Stimulated activated CD4-positive, alpha-beta T cell treated with anti-CD3 and anti-CD28 coated beads, Interleukin-2, amount 100 ng/mL, for 4 hours (primary cell): ENCODE results near the gene LDB3.

Source experiments
- DNase-seq: peaks from one replicate; pipeline ENCODE4 v3.0.0-alpha.2; 2020; ENCODE audit warnings: low read depth

Gene LDB3

GRCh38 chr10:86651631-86652331, 16.5 kb upstream of the LDB3 start:
- no peak for DNase-seq

- DNase-seq = no peak
These were observed 15.7 kb upstream of the LDB3 start for GRCh38 chr10:86652361-86653202.

GRCh38 chr10:86653379-86653778, 14.9 kb upstream of the LDB3 start:
- no peak for DNase-seq

DNA sequence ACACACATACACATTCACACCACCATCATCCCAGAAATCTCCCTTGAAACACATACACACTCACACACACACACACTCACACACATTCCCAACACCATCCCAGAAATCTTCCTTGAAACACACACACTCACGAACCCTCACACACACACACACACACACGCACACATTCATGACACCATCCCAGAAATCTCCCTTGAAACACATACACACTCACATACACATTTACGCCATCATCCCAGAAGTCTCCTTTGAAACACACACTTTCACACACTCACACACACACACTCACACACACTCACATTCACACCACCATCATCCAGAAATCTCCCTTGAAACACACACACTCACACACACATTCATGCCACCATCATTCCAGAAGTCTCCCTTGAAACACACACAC, 14.3 kb upstream of the LDB3 start:
- no peak for DNase-seq

DNA sequence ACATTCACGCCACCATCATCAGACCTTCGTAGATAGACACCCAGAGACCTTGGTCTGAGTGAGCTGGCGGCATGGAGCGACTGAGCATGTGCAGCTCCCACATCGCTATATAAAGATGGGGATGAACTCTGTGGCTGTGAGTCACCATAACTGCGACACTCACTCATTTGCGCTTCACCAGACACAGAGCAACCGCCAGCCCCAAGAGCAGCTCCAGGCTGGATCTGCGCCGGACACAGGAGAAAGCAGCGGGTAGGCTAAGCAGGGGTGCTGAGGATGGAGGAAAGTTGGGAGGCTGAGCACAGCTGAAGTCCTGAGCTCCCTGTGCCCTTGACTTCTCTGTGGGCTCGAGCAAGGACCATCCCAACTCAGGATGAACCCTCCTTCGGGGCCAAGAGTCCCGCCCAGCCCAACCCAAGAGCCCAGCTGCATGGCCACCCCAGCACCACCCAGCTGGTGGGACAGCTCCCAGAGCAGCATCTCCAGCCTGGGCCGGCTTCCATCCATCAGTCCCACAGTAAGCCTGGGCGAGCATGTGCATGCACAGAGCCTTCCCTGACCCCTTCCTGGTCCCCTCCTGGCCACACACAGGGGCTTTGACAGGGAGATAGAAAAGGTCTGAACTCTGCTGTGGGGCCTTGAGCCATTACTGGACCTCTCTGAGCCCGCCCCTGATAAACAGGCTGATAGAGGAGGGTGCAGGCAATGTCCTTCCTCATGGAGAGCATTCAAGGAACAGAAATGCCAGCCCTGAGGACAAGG, 13.7 kb upstream of the LDB3 start, which contains the start of gene OPN4:
OPN4 (plus strand) TSS at position 137 of the 762 bp plus-strand sequence; CDS start at position 374, 237 bp downstream.
- DNase-seq = no peak

DNA sequence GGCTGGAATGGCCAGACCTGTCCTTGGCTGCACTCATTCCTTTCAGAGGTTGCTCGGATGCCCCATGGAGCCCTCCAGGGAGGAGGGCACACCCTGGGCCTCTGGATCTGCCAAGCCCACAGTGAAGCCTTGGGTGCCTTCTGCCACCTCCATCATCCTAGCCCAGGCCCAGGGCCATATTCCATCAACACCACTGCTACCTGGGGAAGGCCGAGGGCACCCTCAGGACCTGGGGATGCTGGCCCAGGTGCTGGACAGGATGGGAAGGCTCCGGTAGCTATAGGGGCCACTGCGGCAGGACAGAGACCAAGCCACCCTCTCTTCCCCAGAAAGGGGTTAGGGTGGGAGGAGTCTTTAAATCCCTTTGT, 13.2 kb upstream of the LDB3 start:
- DNase-seq = no peak

DNA sequence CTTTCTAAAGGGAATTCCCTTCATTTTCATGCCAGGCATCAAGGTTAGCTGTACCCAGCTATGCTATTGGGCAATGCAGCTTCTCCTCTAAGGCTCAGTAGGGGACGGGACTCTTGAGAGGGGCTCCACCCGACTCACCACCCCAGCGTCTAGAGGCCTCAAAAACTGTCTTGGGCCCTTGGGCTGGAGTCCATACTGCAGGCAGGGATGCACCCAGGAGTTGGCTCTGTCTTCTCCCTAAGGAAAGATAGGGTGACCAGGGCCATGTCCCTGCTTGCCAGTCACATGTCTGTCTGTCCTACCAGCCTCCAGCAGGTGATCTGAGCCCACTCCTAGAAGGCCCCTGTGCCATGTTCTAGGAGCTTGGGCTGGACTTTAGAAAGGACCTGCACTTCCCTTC, 12.7 kb upstream of the LDB3 start:
- DNase-seq = no peak

GRCh38 chr10:86657011-86657395, 11.3 kb upstream of the LDB3 start:
- no peak for DNase-seq

- no peak for DNase-seq
These were observed 10.8 kb upstream of the LDB3 start for GRCh38 chr10:86657396-86658011.

GRCh38 chr10:86658261-86658741, 10.0 kb upstream of the LDB3 start:
- DNase-seq = no peak

DNA sequence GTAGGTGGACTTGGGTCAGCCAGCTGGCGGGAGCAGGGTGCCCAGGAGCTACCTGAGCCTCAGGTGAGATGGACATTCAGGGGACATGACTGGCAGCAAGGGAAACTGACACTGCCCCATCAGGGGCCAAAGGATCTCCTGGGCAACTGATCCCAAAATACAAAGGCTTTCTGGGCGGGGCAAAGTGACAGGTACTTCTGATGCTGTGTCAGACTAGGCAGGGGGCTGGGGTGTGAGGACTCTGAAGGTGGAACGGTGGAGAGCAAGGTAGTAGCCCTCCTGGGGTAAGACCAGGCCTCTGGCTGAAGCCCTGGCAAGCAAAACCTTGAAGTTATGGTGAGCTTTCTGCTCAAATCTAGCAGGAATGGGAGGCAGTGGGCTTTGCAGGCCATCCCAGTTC, 9.6 kb upstream of the LDB3 start:
- DNase-seq = no peak

DNA sequence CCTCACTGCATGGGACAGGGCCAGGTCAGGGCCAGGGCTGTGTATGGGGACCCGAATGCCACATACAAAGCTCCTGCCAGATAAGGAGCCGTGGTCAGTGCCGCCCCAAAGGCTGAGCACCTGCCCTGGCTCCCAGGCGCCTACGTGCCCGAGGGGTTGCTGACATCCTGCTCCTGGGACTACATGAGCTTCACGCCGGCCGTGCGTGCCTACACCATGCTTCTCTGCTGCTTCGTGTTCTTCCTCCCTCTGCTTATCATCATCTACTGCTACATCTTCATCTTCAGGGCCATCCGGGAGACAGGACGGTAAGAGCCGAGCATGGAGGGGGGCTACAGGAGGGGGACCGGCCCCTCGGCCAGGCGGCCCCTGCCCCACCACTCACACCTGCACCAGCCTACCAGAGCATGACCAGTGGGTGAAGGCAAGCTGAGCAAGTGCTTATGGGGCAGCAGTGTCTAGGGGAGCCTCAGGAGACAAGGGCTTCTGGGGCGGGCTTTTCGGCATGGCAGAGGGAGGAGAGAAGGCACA, 9.1 kb upstream of the LDB3 start:
- DNase-seq = no peak

DNA sequence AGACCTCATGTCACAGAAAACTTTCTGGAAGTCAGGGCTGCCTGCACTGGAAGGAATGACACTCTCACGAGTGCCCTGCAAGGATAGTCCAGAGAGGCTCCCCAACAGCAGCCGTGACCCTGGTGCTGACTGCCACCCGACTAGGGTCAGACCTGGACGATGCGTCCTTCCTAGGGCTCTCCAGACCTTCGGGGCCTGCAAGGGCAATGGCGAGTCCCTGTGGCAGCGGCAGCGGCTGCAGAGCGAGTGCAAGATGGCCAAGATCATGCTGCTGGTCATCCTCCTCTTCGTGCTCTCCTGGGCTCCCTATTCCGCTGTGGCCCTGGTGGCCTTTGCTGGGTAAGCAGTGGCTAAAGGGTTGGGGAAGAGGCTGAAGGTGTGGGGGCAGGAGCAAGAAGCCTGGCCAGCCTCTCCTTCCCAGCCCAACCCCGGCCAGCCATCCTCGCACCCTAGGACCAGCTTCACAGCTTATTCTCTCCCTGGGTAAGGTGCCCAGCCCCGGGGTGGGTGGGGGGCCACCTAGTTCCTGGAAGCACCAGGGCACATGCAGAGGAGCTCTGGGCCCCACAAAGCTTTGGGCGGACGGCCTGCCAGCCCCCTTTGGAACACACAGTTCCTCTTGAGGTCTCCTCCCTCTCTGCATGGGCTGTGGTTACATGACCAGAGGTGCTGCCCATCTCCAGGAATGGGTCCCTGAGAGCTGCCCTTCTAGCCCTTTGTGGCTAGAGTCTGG, 8.4 kb upstream of the LDB3 start:
- no peak for DNase-seq

GRCh38 chr10:86661161-86662025, 6.9 kb upstream of the LDB3 start:
- DNase-seq = no peak

- no peak for DNase-seq
These were observed 5.9 kb upstream of the LDB3 start for GRCh38 chr10:86662186-86663045.

- no peak for DNase-seq
These were observed 5.3 kb upstream of the LDB3 start for GRCh38 chr10:86663046-86663345.

- no peak for DNase-seq
These were observed 4.6 kb upstream of the LDB3 start for GRCh38 chr10:86663576-86664339.

GRCh38 chr10:86664341-86665217, 3.7 kb upstream of the LDB3 start:
- no peak for DNase-seq
